A549 (cell line): ENCODE results near the gene TBR1. TPM values are rescaled to one million over a fixed set of nuclear protein-coding genes. Genes with fewer than 3 reads are reported as not detected.
A peak's percentile ranks its signal among the peaks of the same experiment; 100 is the strongest.

Experiments used
- ATAC-seq, 2 experiments: fragments of 200-7000 bp in 1 of 2; fragments of >200 bp in 1 of 2; cut with Nextera tagmentation in 1 of 2; cut with Tn5 transposase in 1 of 2; 3 replicates each; pipeline versions ENCODE4 v1.8.0 to v1.9.1; 2018 to 2020; ENCODE audit warnings: mild to moderate bottlenecking in 1 of 2, moderate library complexity in 1 of 2
- CTCF ChIA-PET: fragments of 300-600 bp; sonication (Branson Sonifier 250); formaldehyde crosslinking; extraction: SDS; loops from one replicate; lab custom pipeline; 2021; ENCODE audit warnings: antibody characterized with exemption, inconsistent platforms; lab: Yijun Ruan, JAX
- POLR2A ChIA-PET: fragments of 350-600 bp; formaldehyde crosslinking; extraction: SDS; loops from one replicate; lab custom pipeline; 2021; ENCODE audit warnings: antibody characterized with exemption, inconsistent platforms; lab: Yijun Ruan, JAX
- DNase-seq, 2 experiments: peaks; one replicate each; pipeline versions ENCODE4 v3.0.0 to v3.0.0-alpha.2; 2011 to 2016; ENCODE audit warnings: low read depth in 1 of 2, low spot score in 1 of 2
- FAIRE-seq: peaks from 2 replicates; lab custom pipeline; 2011; peaks lifted over from hg19 to GRCh38; lab: Jason Lieb, UNC
- H3K27ac ChIP-seq, 2 experiments: fragments of >200 bp; sonication (Bioruptor Twin); formaldehyde crosslinking; 3 replicates each; pipeline ENCODE4 v1.5.1; 2016 to 2017
- H3K4me1 ChIP-seq: fragments of >200 bp; sonication (Bioruptor Twin); formaldehyde crosslinking; 3 replicates; pipeline ENCODE4 v1.6.1; 2016
- H3K4me2 ChIP-seq: fragments of >200 bp; sonication (Bioruptor Twin); formaldehyde crosslinking; 3 replicates; pipeline ENCODE4 v1.6.1; 2016
- H3K4me3 ChIP-seq: fragments of >200 bp; sonication (Bioruptor Twin); formaldehyde crosslinking; 3 replicates; pipeline ENCODE4 v1.5.1; 2016
- H3K9me3 ChIP-seq: fragments of >200 bp; sonication (Bioruptor Twin); formaldehyde crosslinking; 3 replicates; pipeline ENCODE4 v1.6.1; 2016
- BCL3 ChIP-seq: fragments of >200 bp; sonication (Bioruptor Twin); formaldehyde crosslinking; IDR thresholded peaks from 3 replicates; pipeline ENCODE4 v1.6.1; 2016
- BHLHE40 ChIP-seq: IDR thresholded peaks from 2 replicates; pipeline ENCODE4 v1.6.1; 2012; ENCODE audit warnings: low read depth, low read length, inconsistent platforms
- CBX8 ChIP-seq: fragments of 200-600 bp; sonication (generic); IDR thresholded peaks from 2 replicates; pipeline ENCODE4 v1.6.1; 2016
- CEBPB ChIP-seq, 2 experiments: fragments of >200 bp in 1 of 2; sonication (Bioruptor Twin) in 1 of 2; formaldehyde crosslinking in 1 of 2; IDR thresholded peaks; 2 replicates each; pipeline ENCODE4 v1.6.1; 2012 to 2016
- CHD2 ChIP-seq: fragments of 150-350 bp; IDR thresholded peaks from 2 replicates; pipeline ENCODE4 v1.6.1; 2014; ENCODE audit warnings: low read length; ENCODE audit not compliant: partially characterized antibody
- EHF ChIP-seq: fragments of 250-450 bp; sonication (Bioruptor Pico); IDR thresholded peaks from 2 replicates; pipeline ENCODE4 v1.5.0; 2020; ENCODE audit warnings: mild to moderate bottlenecking
- EHMT2 ChIP-seq: fragments of 200-600 bp; sonication (generic); IDR thresholded peaks from 2 replicates; pipeline ENCODE4 v1.6.1; 2016; ENCODE audit warnings: antibody characterized with exemption, low read depth, mild to moderate bottlenecking, moderate library complexity
- ELK1 ChIP-seq: fragments of 150-350 bp; IDR thresholded peaks from 2 replicates; pipeline ENCODE4 v1.6.1; 2014; ENCODE audit warnings: low read depth, mild to moderate bottlenecking, low read length
- EP300 ChIP-seq, 2 experiments: fragments of >200 bp; sonication (Bioruptor Twin); formaldehyde crosslinking; IDR thresholded peaks; 2 replicates in 1 of 2; 3 replicates in 1 of 2; pipeline ENCODE4 v1.6.1; 2016 to 2017
- FOSB ChIP-seq: fragments of 250-450 bp; sonication (Bioruptor Pico); IDR thresholded peaks from 2 replicates; pipeline ENCODE4 v1.5.0; 2020; ENCODE audit warnings: mild to moderate bottlenecking, moderate library complexity
- FOXS1 ChIP-seq: fragments of 250-450 bp; sonication (Bioruptor Pico); IDR thresholded peaks from 2 replicates; pipeline ENCODE4 v1.5.0; 2020; ENCODE audit warnings: mild to moderate bottlenecking, moderate library complexity
- HEYL ChIP-seq: fragments of 250-450 bp; sonication (Bioruptor Pico); IDR thresholded peaks from 2 replicates; pipeline ENCODE4 v1.8.0; 2021; ENCODE audit warnings: mild to moderate bottlenecking, moderate library complexity
- HOXA7 ChIP-seq: fragments of 250-450 bp; sonication (Bioruptor Pico); IDR thresholded peaks from 2 replicates; pipeline ENCODE4 v1.5.0; 2020; ENCODE audit warnings: mild to moderate bottlenecking, moderate library complexity
- HOXB13 ChIP-seq: fragments of 250-450 bp; sonication (Bioruptor Pico); IDR thresholded peaks from 2 replicates; pipeline ENCODE4 v1.5.0; 2020; ENCODE audit warnings: low read depth, mild to moderate bottlenecking, moderate library complexity
- JUNB ChIP-seq: fragments of >200 bp; sonication (Bioruptor Twin); formaldehyde crosslinking; IDR thresholded peaks from 2 replicates; pipeline ENCODE4 v1.6.1; 2016
- MAZ ChIP-seq: fragments of 150-350 bp; IDR thresholded peaks from 2 replicates; pipeline ENCODE4 v1.6.1; 2014; ENCODE audit warnings: antibody characterized with exemption, low read depth, low read length, borderline replicate concordance
- NFE2L2 ChIP-seq: fragments of 150-350 bp; conservative IDR thresholded peaks from 2 replicates; pipeline ENCODE4 v1.6.1; 2014; ENCODE audit warnings: low read length
- NR3C1 ChIP-seq: fragments of >200 bp; sonication (Bioruptor Twin); formaldehyde crosslinking; IDR thresholded peaks from 3 replicates; pipeline ENCODE4 v1.6.1; 2017
- PHF8 ChIP-seq: fragments of 200-600 bp; sonication (generic); IDR thresholded peaks from 2 replicates; pipeline ENCODE4 v1.6.1; 2016; ENCODE audit warnings: low read depth, mild to moderate bottlenecking, antibody characterized with exemption, moderate library complexity, borderline replicate concordance
- POLR2AphosphoS2 ChIP-seq: conservative IDR thresholded peaks from 2 replicates; pipeline ENCODE4 v1.6.1; 2012; ENCODE audit warnings: low read length, improper control_type of control experiment, inconsistent platforms
- RCOR1 ChIP-seq: fragments of 150-350 bp; IDR thresholded peaks from 2 replicates; pipeline ENCODE4 v1.6.1; 2014; ENCODE audit warnings: antibody characterized with exemption, low read length, low read depth
- RFX5 ChIP-seq: fragments of 450-650 bp; IDR thresholded peaks from 2 replicates; pipeline ENCODE4 v1.7.1; 2014; ENCODE audit warnings: antibody characterized with exemption, mild to moderate bottlenecking, moderate library complexity
- SREBF2 ChIP-seq: fragments of 450-650 bp; IDR thresholded peaks from 2 replicates; pipeline ENCODE4 v1.6.1; 2014; ENCODE audit warnings: mild to moderate bottlenecking, moderate library complexity
- TFCP2L1 ChIP-seq: fragments of 250-450 bp; sonication (Bioruptor Pico); IDR thresholded peaks from 2 replicates; pipeline ENCODE4 v1.5.0; 2021; ENCODE audit warnings: mild to moderate bottlenecking
- ZFP36 ChIP-seq: fragments of 450-650 bp; IDR thresholded peaks from 2 replicates; pipeline ENCODE4 v1.6.1; 2014; ENCODE audit warnings: borderline replicate concordance; ENCODE audit not compliant: partially characterized antibody
- WGBS: methylation state at CpG from one replicate; pipeline ENCODE4 v1.1.6; 2017; ENCODE audit errors: missing lambda C conversion rate; 5-methylcytosine and 5-hydroxymethylcytosine counted together
- polyA plus RNA-seq, 4 experiments: library from polyadenylated mRNA; depleted of rRNA in 3 of 4; stranded (reverse); fragments of >200 nt; fragmentation: RNase III in 1 of 4; extraction: RNeasy Plus Mini Kit Qiagen cat#74134 plus additional on column Dnase treatment in 1 of 4; gene quantifications; 2 replicates in 3 of 4; 3 replicates in 1 of 4; pipeline ENCODE4 v1.2.3, GENCODE V29; 2011 to 2017
- TF ChIP-seq, protein P1 (sequence below): fragments of 450-650 bp; IDR thresholded peaks from 2 replicates; pipeline ENCODE4 v1.6.1; 2014; ENCODE audit warnings: antibody characterized with exemption
- TF ChIP-seq, protein P2 (sequence below): fragments of 250-450 bp; sonication (Bioruptor Pico); IDR thresholded peaks from 2 replicates; pipeline ENCODE4 v1.5.0; 2021; ENCODE audit warnings: mild to moderate bottlenecking, moderate library complexity, borderline replicate concordance
- TF ChIP-seq, protein P3 (sequence below): fragments of >200 bp; sonication (Bioruptor Twin); formaldehyde crosslinking; IDR thresholded peaks from 2 replicates; pipeline ENCODE4 v1.6.1; 2016
- TF ChIP-seq, protein P4 (sequence below): IDR thresholded peaks from 2 replicates; pipeline ENCODE4 v1.6.1; 2012

Gene TBR1
- polyA plus RNA-seq, 2 of the 4 experiments (the other 2 are of a cell fraction), result 0.01 to 0.09 TPM

- H3K9me3 ChIP-seq, result no peaks in the 10 kb centered on the region
- no peak for ATAC-seq
- 91% methylated on average over 4 of the region's 4 CpGs for WGBS
- H3K4me2 ChIP-seq, result no peak overlapping the region
- no peak overlapping the region for H3K4me3 ChIP-seq
- no peaks in the 10 kb centered on the region for H3K4me1 ChIP-seq
- DNase-seq, result no peak
- POLR2A ChIA-PET, result no interaction called here
- no peak for FAIRE-seq
- CTCF ChIA-PET, result no interaction called here
- TF ChIP-seq FOXS1 (no peak), FOSB (CRISPR knock-in tag) (no peak), TFCP2L1 (CRISPR knock-in tag) (no peak), CBX8 (no peak), BHLHE40 (no peak), HEYL (no peak), RFX5 (no peak), SREBF2 (no peak), EHF (CRISPR knock-in tag) (no peak), NFE2L2 (no peak), NR3C1 (no peak), HOXB13 (CRISPR knock-in tag) (no peak), HOXA7 (CRISPR knock-in tag) (no peak), CHD2 (no peak)
- TF ChIP-seq, protein P1, sequence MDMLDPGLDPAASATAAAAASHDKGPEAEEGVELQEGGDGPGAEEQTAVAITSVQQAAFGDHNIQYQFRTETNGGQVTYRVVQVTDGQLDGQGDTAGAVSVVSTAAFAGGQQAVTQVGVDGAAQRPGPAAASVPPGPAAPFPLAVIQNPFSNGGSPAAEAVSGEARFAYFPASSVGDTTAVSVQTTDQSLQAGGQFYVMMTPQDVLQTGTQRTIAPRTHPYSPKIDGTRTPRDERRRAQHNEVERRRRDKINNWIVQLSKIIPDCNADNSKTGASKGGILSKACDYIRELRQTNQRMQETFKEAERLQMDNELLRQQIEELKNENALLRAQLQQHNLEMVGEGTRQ, result no peak
- TF ChIP-seq, protein P2, sequence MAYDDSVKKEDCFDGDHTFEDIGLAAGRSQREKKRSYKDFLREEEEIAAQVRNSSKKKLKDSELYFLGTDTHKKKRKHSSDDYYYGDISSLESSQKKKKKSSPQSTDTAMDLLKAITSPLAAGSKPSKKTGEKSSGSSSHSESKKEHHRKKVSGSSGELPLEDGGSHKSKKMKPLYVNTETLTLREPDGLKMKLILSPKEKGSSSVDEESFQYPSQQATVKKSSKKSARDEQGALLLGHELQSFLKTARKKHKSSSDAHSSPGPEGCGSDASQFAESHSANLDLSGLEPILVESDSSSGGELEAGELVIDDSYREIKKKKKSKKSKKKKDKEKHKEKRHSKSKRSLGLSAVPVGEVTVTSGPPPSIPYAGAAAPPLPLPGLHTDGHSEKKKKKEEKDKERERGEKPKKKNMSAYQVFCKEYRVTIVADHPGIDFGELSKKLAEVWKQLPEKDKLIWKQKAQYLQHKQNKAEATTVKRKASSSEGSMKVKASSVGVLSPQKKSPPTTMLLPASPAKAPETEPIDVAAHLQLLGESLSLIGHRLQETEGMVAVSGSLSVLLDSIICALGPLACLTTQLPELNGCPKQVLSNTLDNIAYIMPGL (CRISPR knock-in tag), result no peak
- TF ChIP-seq, protein P3, sequence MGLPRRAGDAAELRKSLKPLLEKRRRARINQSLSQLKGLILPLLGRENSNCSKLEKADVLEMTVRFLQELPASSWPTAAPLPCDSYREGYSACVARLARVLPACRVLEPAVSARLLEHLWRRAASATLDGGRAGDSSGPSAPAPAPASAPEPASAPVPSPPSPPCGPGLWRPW, result no peak
- no peak overlapping the region for H3K27ac ChIP-seq
These were observed 24.2 kb upstream of the TBR1 start for GRCh38 chr2:161391737-161392506.

DNA sequence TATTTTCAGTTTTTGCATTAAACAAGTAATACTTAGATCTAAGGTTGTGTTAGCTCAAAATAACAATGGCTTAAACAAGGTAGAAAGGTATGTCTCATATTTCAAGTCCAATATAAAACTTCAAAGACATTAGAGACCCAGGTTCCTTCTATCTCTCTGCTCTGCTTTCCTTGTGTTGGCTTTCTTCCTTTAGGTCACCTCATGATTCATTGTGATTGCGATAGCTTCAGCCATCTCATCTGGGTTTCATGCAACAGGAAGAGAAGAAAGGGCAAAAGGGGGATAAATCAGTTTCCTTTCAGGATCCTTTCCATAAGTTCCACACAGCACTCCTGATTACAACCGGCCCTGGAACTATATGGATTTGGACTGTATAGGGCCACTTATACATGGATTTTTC is 16.0 kb upstream of the TBR1 start:
- DNase-seq, result peak in 1 of 2 experiments; percentile 12
- no peak overlapping the region for H3K27ac ChIP-seq
- TF ChIP-seq MAZ (no peak), POLR2AphosphoS2 (no peak), ZFP36 (no peak), FOXS1 (no peak), CEBPB (IDR thresholded peaks at IDR 0.05) (0 out of 4 replicates have a peak, but pooled peaks of 1 of the 2 experiments have one; percentile 14)
- H3K9me3 ChIP-seq, result no peaks in the 10 kb centered on the region
- FAIRE-seq, result no peak
- POLR2A ChIA-PET, result no interaction called here
- 100% methylated on average over 2 of the region's 2 CpGs for WGBS
- no peak overlapping the region for H3K4me3 ChIP-seq
- no peak overlapping the region for H3K4me2 ChIP-seq
- ATAC-seq, result no peak
- H3K4me1 ChIP-seq, result no peaks in the 10 kb centered on the region
- CTCF ChIA-PET, result no interaction called here

GRCh38 chr2:161402297-161402696 is 13.8 kb upstream of the TBR1 start:
- ChIA-PET CTCF (no interaction called here), POLR2A (no interaction called here)
- Histone ChIP-seq H3K4me3 (no peak overlapping the region), H3K9me3 (no peaks in the 10 kb centered on the region), H3K27ac (no peak overlapping the region), H3K4me2 (no peak overlapping the region), H3K4me1 (no peaks in the 10 kb centered on the region)
- ATAC-seq, result no peak
- FAIRE-seq, result no peak
- 81% methylated on average over 4 of the region's 4 CpGs for WGBS
- DNase-seq, result no peak
- TF ChIP-seq, protein P1, result no peak
- TF ChIP-seq ELK1 (no peak), EHF (CRISPR knock-in tag) (no peak), RCOR1 (no peak), EP300 (IDR thresholded peaks at IDR 0.05) (no peak), JUNB (no peak), BCL3 (no peak), MAZ (no peak), EHMT2 (no peak), TFCP2L1 (CRISPR knock-in tag) (no peak), PHF8 (no peak)
- TF ChIP-seq, protein P4, sequence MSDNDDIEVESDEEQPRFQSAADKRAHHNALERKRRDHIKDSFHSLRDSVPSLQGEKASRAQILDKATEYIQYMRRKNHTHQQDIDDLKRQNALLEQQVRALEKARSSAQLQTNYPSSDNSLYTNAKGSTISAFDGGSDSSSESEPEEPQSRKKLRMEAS, result no peak
